Measurements from ENCODE around the gene XDH.
A peak's percentile ranks its signal among the peaks of the same experiment; 100 is the strongest.

XDH gene

DNA sequence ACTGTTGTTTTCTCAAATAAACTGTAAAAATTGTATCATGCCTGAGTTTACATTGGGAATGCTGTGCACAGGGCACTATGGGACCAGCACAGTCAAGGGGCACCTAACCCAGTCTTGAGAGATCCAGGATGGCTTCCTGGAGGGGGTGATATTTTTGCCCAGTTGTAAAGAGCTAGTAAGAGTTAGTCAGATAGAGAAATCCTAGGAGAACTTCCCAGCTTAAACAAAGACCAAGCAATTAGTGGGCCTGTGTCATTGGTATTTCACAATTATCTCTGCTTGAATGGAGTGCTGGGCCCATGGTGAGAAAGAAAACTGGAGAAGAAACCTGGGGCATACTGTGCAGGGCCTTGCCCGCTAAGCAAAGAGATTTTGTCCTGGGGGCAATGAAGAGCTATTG is 12.2 kb downstream of the XDH start:
- Histone ChIP-seq H3K36me3 (ENCODE audit: control insufficient read depth, insufficient read depth, low read length, severe bottlenecking) (no peaks in the 10 kb centered on the region), H3K9ac (ENCODE audit: low read length) (peak overlapping the region; percentile 19), H3K27me3 (replicated peaks; ENCODE audit: control insufficient read depth, insufficient read depth, low read length) (no peaks in the 10 kb centered on the region), H3K4me1 (ENCODE audit: control insufficient read depth, insufficient read depth, low read length) (peaks cover 28% of the 10 kb centered on the region), H3K9me3 (ENCODE audit: control insufficient read depth, low read length) (no peaks in the 10 kb centered on the region), H3K4me3 (ENCODE audit: low read length) (peak overlapping the region; percentile 16)
- peak; percentile 22 for DNase-seq (ENCODE audit: low read depth)

- peak; percentile 92 for DNase-seq (ENCODE audit: low read depth)
- peaks cover 28% of the 10 kb centered on the region for H3K4me1 ChIP-seq (ENCODE audit: control insufficient read depth, insufficient read depth, low read length)
- no peaks in the 10 kb centered on the region for H3K36me3 ChIP-seq (ENCODE audit: control insufficient read depth, insufficient read depth, low read length, severe bottlenecking)
- peak overlapping the region; percentile 19 for H3K9ac ChIP-seq (ENCODE audit: low read length)
- no peaks in the 10 kb centered on the region for H3K27me3 ChIP-seq (replicated peaks; ENCODE audit: control insufficient read depth, insufficient read depth, low read length)
- peak overlapping the region; percentile 16 for H3K4me3 ChIP-seq (ENCODE audit: low read length)
- H3K9me3 ChIP-seq (ENCODE audit: control insufficient read depth, low read length) = no peaks in the 10 kb centered on the region
Observed at GRCh38 chr2:31401580-31401979, 13.0 kb downstream of the XDH start.

DNA sequence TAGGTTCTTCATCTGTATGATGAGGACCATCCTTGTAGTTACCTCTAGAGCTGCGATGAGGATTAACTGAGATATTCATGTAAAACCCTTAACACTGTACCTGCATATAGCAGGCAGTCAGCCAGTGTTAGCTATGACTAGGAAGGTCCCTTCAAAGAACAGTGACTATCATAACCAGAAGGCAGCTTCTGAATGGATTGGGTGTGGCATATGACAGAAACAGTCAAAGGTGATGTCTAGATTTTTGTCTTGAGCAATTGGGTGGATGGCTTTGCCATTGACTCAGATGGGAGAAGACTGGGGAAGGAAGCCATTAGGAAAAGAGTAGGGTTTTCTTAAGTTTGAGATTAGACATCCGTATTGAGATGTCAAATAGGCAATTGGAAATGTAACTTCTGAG is 15.7 kb downstream of the XDH start:
- Histone ChIP-seq H3K36me3 (ENCODE audit: control insufficient read depth, insufficient read depth, low read length, severe bottlenecking) (no peaks in the 10 kb centered on the region), H3K9me3 (ENCODE audit: control insufficient read depth, low read length) (no peaks in the 10 kb centered on the region), H3K27me3 (replicated peaks; ENCODE audit: control insufficient read depth, insufficient read depth, low read length) (no peaks in the 10 kb centered on the region), H3K4me1 (ENCODE audit: control insufficient read depth, insufficient read depth, low read length) (peaks cover 18% of the 10 kb centered on the region), H3K9ac (ENCODE audit: low read length) (no peak overlapping the region), H3K4me3 (ENCODE audit: low read length) (no peak overlapping the region)
- DNase-seq (ENCODE audit: low read depth) = no peak

- H3K9ac ChIP-seq (ENCODE audit: low read length) = no peak overlapping the region
- no peak for DNase-seq (ENCODE audit: low read depth)
- no peak overlapping the region for H3K4me3 ChIP-seq (ENCODE audit: low read length)
- H3K27me3 ChIP-seq (replicated peaks; ENCODE audit: control insufficient read depth, insufficient read depth, low read length) = no peaks in the 10 kb centered on the region
- peaks cover 12% of the 10 kb centered on the region for H3K4me1 ChIP-seq (ENCODE audit: control insufficient read depth, insufficient read depth, low read length)
- H3K36me3 ChIP-seq (ENCODE audit: control insufficient read depth, insufficient read depth, low read length, severe bottlenecking) = no peaks in the 10 kb centered on the region
- no peaks in the 10 kb centered on the region for H3K9me3 ChIP-seq (ENCODE audit: control insufficient read depth, low read length)
Observed at GRCh38 chr2:31397094-31397493, 17.4 kb downstream of the XDH start.

GRCh38 chr2:31390324-31390723 is 24.2 kb downstream of the XDH start:
- H3K4me3 ChIP-seq (ENCODE audit: low read length) = no peak overlapping the region
- no peaks in the 10 kb centered on the region for H3K27me3 ChIP-seq (replicated peaks; ENCODE audit: control insufficient read depth, insufficient read depth, low read length)
- peaks cover 2% of the 10 kb centered on the region for H3K4me1 ChIP-seq (ENCODE audit: control insufficient read depth, insufficient read depth, low read length)
- no peak overlapping the region for H3K9ac ChIP-seq (ENCODE audit: low read length)
- H3K9me3 ChIP-seq (ENCODE audit: control insufficient read depth, low read length) = no peaks in the 10 kb centered on the region
- H3K36me3 ChIP-seq (ENCODE audit: control insufficient read depth, insufficient read depth, low read length, severe bottlenecking) = no peaks in the 10 kb centered on the region
- no peak for DNase-seq (ENCODE audit: low read depth)

- H3K27me3 ChIP-seq (replicated peaks; ENCODE audit: control insufficient read depth, insufficient read depth, low read length) = no peaks in the 10 kb centered on the region
- H3K4me1 ChIP-seq (ENCODE audit: control insufficient read depth, insufficient read depth, low read length) = peaks cover 18% of the 10 kb centered on the region
- H3K36me3 ChIP-seq (ENCODE audit: control insufficient read depth, insufficient read depth, low read length, severe bottlenecking) = no peaks in the 10 kb centered on the region
- no peak overlapping the region for H3K9ac ChIP-seq (ENCODE audit: low read length)
- no peaks in the 10 kb centered on the region for H3K9me3 ChIP-seq (ENCODE audit: control insufficient read depth, low read length)
- DNase-seq (ENCODE audit: low read depth) = no peak
- H3K4me3 ChIP-seq (ENCODE audit: low read length) = no peak overlapping the region
Observed at GRCh38 chr2:31388736-31389135, 25.8 kb downstream of the XDH start.

GRCh38 chr2:31387850-31388249 is 26.7 kb downstream of the XDH start:
- peaks cover 27% of the 10 kb centered on the region for H3K4me1 ChIP-seq (ENCODE audit: control insufficient read depth, insufficient read depth, low read length)
- no peaks in the 10 kb centered on the region for H3K36me3 ChIP-seq (ENCODE audit: control insufficient read depth, insufficient read depth, low read length, severe bottlenecking)
- no peaks in the 10 kb centered on the region for H3K27me3 ChIP-seq (replicated peaks; ENCODE audit: control insufficient read depth, insufficient read depth, low read length)
- DNase-seq (ENCODE audit: low read depth) = no peak
- no peak overlapping the region for H3K4me3 ChIP-seq (ENCODE audit: low read length)
- H3K9ac ChIP-seq (ENCODE audit: low read length) = no peak overlapping the region
- H3K9me3 ChIP-seq (ENCODE audit: control insufficient read depth, low read length) = no peaks in the 10 kb centered on the region

GRCh38 chr2:31386648-31387047 is 27.9 kb downstream of the XDH start:
- peak; percentile 40 for DNase-seq (ENCODE audit: low read depth)

GRCh38 chr2:31386172-31386571 is 28.4 kb downstream of the XDH start:
- Histone ChIP-seq H3K4me3 (ENCODE audit: low read length) (no peak overlapping the region), H3K9me3 (ENCODE audit: control insufficient read depth, low read length) (no peaks in the 10 kb centered on the region), H3K4me1 (ENCODE audit: control insufficient read depth, insufficient read depth, low read length) (peaks cover 30% of the 10 kb centered on the region), H3K27me3 (replicated peaks; ENCODE audit: control insufficient read depth, insufficient read depth, low read length) (no peaks in the 10 kb centered on the region), H3K9ac (ENCODE audit: low read length) (no peak overlapping the region), H3K36me3 (ENCODE audit: control insufficient read depth, insufficient read depth, low read length, severe bottlenecking) (no peaks in the 10 kb centered on the region)
- no peak for DNase-seq (ENCODE audit: low read depth)

More at GRCh38 chr2:31386648-31387047, 27.9 kb downstream of the XDH start:
- no peak overlapping the region for H3K4me3 ChIP-seq (ENCODE audit: low read length)
- no peaks in the 10 kb centered on the region for H3K9me3 ChIP-seq (ENCODE audit: control insufficient read depth, low read length)
- peaks cover 30% of the 10 kb centered on the region for H3K4me1 ChIP-seq (ENCODE audit: control insufficient read depth, insufficient read depth, low read length)
- H3K36me3 ChIP-seq (ENCODE audit: control insufficient read depth, insufficient read depth, low read length, severe bottlenecking) = no peaks in the 10 kb centered on the region
- H3K27me3 ChIP-seq (replicated peaks; ENCODE audit: control insufficient read depth, insufficient read depth, low read length) = no peaks in the 10 kb centered on the region
- no peak overlapping the region for H3K9ac ChIP-seq (ENCODE audit: low read length)

GRCh38 chr2:31384771-31385276 is 29.7 kb downstream of the XDH start:
- Histone ChIP-seq H3K4me1 (ENCODE audit: control insufficient read depth, insufficient read depth, low read length) (peaks cover 30% of the 10 kb centered on the region), H3K9ac (ENCODE audit: low read length) (peak overlapping the region; percentile 68), H3K4me3 (ENCODE audit: low read length) (peak overlapping the region; percentile 30), H3K27me3 (replicated peaks; ENCODE audit: control insufficient read depth, insufficient read depth, low read length) (no peaks in the 10 kb centered on the region), H3K9me3 (ENCODE audit: control insufficient read depth, low read length) (no peaks in the 10 kb centered on the region), H3K36me3 (ENCODE audit: control insufficient read depth, insufficient read depth, low read length, severe bottlenecking) (no peaks in the 10 kb centered on the region)
- peak; percentile 90 for DNase-seq (ENCODE audit: low read depth)

GRCh38 chr2:31384351-31384750 is 30.2 kb downstream of the XDH start:
- Histone ChIP-seq H3K4me3 (ENCODE audit: low read length) (peak overlapping the region; percentile 30), H3K36me3 (ENCODE audit: control insufficient read depth, insufficient read depth, low read length, severe bottlenecking) (no peaks in the 10 kb centered on the region), H3K9me3 (ENCODE audit: control insufficient read depth, low read length) (no peaks in the 10 kb centered on the region), H3K4me1 (ENCODE audit: control insufficient read depth, insufficient read depth, low read length) (peaks cover 30% of the 10 kb centered on the region), H3K9ac (ENCODE audit: low read length) (peak overlapping the region; percentile 68), H3K27me3 (replicated peaks; ENCODE audit: control insufficient read depth, insufficient read depth, low read length) (no peaks in the 10 kb centered on the region)
- DNase-seq (ENCODE audit: low read depth) = peak; percentile 82

GRCh38 chr2:31383471-31384153 is 30.9 kb downstream of the XDH start:
- H3K4me1 ChIP-seq (ENCODE audit: control insufficient read depth, insufficient read depth, low read length) = peaks cover 30% of the 10 kb centered on the region
- H3K9ac ChIP-seq (ENCODE audit: low read length) = peak overlapping the region; percentile 68
- H3K27me3 ChIP-seq (replicated peaks; ENCODE audit: control insufficient read depth, insufficient read depth, low read length) = no peaks in the 10 kb centered on the region
- peak overlapping the region; percentile 30 for H3K4me3 ChIP-seq (ENCODE audit: low read length)
- no peak for DNase-seq (ENCODE audit: low read depth)
- H3K36me3 ChIP-seq (ENCODE audit: control insufficient read depth, insufficient read depth, low read length, severe bottlenecking) = no peaks in the 10 kb centered on the region
- H3K9me3 ChIP-seq (ENCODE audit: control insufficient read depth, low read length) = no peaks in the 10 kb centered on the region
